Keratinocyte (primary cell): ENCODE data around the gene AKAP13. TPM values are rescaled to one million over a fixed set of nuclear protein-coding genes. Genes with fewer than 3 reads are reported as not detected.

Experiments used
- DNase-seq: peaks from one replicate; pipeline ENCODE4 v3.0.0-alpha.2; 2011; ENCODE audit warnings: low read depth, missing footprints, low spot score
- FAIRE-seq: peaks from 2 replicates; lab custom pipeline; 2011; peaks lifted over from hg19 to GRCh38; lab: Jason Lieb, UNC
- H2AFZ ChIP-seq: 2 replicates; pipeline ENCODE4 v1.6.0; 2012; ENCODE audit warnings: low read length, control low read depth, inconsistent platforms; ENCODE audit not compliant: control insufficient read depth
- H3K27ac ChIP-seq: 2 replicates; pipeline ENCODE4 v1.5.1; 2011; ENCODE audit warnings: low read length; ENCODE audit not compliant: control insufficient read depth, insufficient read depth
- H3K27me3 ChIP-seq: 3 replicates; pipeline ENCODE4 v1.6.0; 2011; ENCODE audit warnings: low read length; ENCODE audit not compliant: control insufficient read depth, insufficient read depth; ENCODE audit errors: extremely low read depth
- H3K36me3 ChIP-seq, 2 experiments: 2 replicates in 1 of 2; 3 replicates in 1 of 2; pipeline ENCODE4 v1.5.1; 2011; ENCODE audit warnings: low read length in 2 of 2, mild to moderate bottlenecking in 1 of 2; ENCODE audit not compliant: control insufficient read depth in 2 of 2, insufficient read depth in 2 of 2; ENCODE audit errors: extremely low read depth in 1 of 2
- H3K4me1 ChIP-seq: 3 replicates; pipeline ENCODE4 v1.5.1; 2011; ENCODE audit warnings: low read length; ENCODE audit not compliant: control insufficient read depth, insufficient read depth; ENCODE audit errors: extremely low read depth
- H3K4me2 ChIP-seq: 3 replicates; pipeline ENCODE4 v1.6.0; 2011; ENCODE audit warnings: low read depth, low read length; ENCODE audit not compliant: control insufficient read depth, insufficient read depth; ENCODE audit errors: extremely low read depth
- H3K4me3 ChIP-seq, 3 experiments: fragments of 200-600 bp in 1 of 3; sonication (generic) in 1 of 3; 2 replicates in 2 of 3; 3 replicates in 1 of 3; pipeline ENCODE4 v1.5.1; 2011 to 2016; ENCODE audit warnings: low read length in 3 of 3, mild to moderate bottlenecking in 3 of 3, control low read depth in 2 of 3, inconsistent platforms in 1 of 3, low read depth in 1 of 3, mixed read lengths in 1 of 3, mixed run types in 1 of 3, moderate library complexity in 1 of 3; ENCODE audit not compliant: control insufficient read depth in 2 of 3, insufficient read depth in 2 of 3; ENCODE audit errors: extremely low read depth in 1 of 3
- H3K79me2 ChIP-seq: 2 replicates; pipeline ENCODE4 v1.6.0; 2012; ENCODE audit warnings: low read length; ENCODE audit not compliant: control insufficient read depth, insufficient read depth
- H3K9ac ChIP-seq: 3 replicates; pipeline ENCODE4 v1.6.0; 2011; ENCODE audit warnings: low read length; ENCODE audit not compliant: control insufficient read depth, insufficient read depth; ENCODE audit errors: extremely low read depth
- H3K9me1 ChIP-seq: 3 replicates; pipeline ENCODE4 v1.6.0; 2011; ENCODE audit warnings: low read length; ENCODE audit not compliant: control insufficient read depth, insufficient read depth; ENCODE audit errors: extremely low read depth
- H3K9me3 ChIP-seq: 2 replicates; pipeline ENCODE4 v1.5.1; 2012; ENCODE audit warnings: low read depth, low read length; ENCODE audit not compliant: control insufficient read depth
- H4K20me1 ChIP-seq: 3 replicates; pipeline ENCODE4 v1.6.0; 2011; ENCODE audit warnings: low read length; ENCODE audit not compliant: control insufficient read depth, insufficient read depth; ENCODE audit errors: extremely low read depth
- EZH2 ChIP-seq: IDR thresholded peaks from one replicate; pipeline ENCODE4 v1.6.1; 2012; ENCODE audit warnings: inconsistent platforms, mild to moderate bottlenecking, low read length, moderate library complexity
- dilution Hi-C: fragments of 300-500 bp; cut with MboI; formaldehyde crosslinking; loops from one replicate; pipeline ENCODE4 v1.7.0; 2020; ENCODE audit warnings: low sequenced_read_pairs; ENCODE audit not compliant: extremely low pct_ligation_motif_present
- polyA plus RNA-seq, 5 experiments: library from polyadenylated mRNA; depleted of rRNA in 3 of 5; stranded (reverse) in 3 of 5; stranded (forward) in 1 of 5; unstranded in 1 of 5; fragments of >200 nt; gene quantifications; 1 replicate in 1 of 5; 2 replicates in 3 of 5; 3 replicates in 1 of 5; pipeline versions ENCODE4 v1.2.1 to v1.2.3, GENCODE V29; 2011 to 2012; ENCODE audit warnings: missing spikeins in 2 of 5, low read depth in 1 of 5, low replicate concordance in 1 of 5
- TF ChIP-seq, protein P1 (sequence below), 3 experiments: IDR thresholded peaks in 1 of 3; conservative IDR thresholded peaks in 1 of 3; optimal IDR thresholded peaks in 1 of 3; 2 replicates in 2 of 3; 3 replicates in 1 of 3; pipeline versions ENCODE3 to v1.5.1; 2011; ENCODE audit warnings: low read length in 3 of 3, mild to moderate bottlenecking in 3 of 3, moderate library complexity in 2 of 3, control low read depth in 1 of 3, inconsistent platforms in 1 of 3; ENCODE audit not compliant: insufficient read depth in 2 of 3; ENCODE audit errors: extremely low read depth in 1 of 3

AKAP13 gene
- polyA plus RNA-seq, 1 donor (not counting 4 experiments of a cell fraction or from before 2014, with no cell fraction given), result 16.7 TPM

DNA sequence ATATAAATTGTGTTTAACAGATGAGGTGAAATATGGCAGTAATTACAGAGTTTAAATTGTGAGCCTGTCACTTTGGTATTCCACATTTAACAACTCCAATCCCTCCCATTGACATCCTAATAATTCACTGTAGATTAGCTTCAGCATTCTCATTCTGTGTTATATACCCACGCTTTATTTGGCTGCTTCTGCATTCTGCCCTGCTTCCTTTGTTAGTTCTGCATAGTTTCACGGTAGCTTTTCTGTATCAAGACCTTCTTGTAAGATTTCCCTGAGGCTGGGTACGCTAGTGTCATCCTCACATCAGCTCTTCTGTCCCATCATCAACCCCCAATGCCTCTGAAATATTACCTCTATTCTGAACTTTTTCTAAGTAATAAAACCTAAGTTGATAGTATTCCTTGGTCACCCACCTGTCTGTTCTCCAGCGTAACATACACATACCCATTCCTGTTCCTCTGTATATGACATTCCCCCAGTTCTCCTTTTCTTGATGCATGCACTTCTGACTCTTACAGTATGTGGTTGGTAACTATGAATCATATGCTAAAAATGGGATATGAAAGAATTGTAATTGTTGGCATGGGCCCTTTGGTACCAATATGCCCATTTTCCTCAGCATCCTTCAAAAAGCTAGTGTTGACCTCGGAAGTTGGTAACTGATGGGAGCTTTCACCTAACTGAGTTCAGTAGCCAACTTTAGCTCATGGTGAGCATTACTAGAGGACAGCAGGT lies 243.1 kb downstream of the AKAP13 start:
- DNase-seq, result no peak
- no peaks in the 10 kb centered on the region for H4K20me1 ChIP-seq
- H3K4me1 ChIP-seq, result peaks cover 32% of the 10 kb centered on the region
- H2AFZ ChIP-seq, result no peak overlapping the region
- peaks cover 2 to 5% of the 10 kb centered on the region in 2 experiments for H3K36me3 ChIP-seq
- no peaks in the 10 kb centered on the region for H3K27me3 ChIP-seq
- no peaks in the 10 kb centered on the region for H3K9me1 ChIP-seq
- TF ChIP-seq, protein P1, sequence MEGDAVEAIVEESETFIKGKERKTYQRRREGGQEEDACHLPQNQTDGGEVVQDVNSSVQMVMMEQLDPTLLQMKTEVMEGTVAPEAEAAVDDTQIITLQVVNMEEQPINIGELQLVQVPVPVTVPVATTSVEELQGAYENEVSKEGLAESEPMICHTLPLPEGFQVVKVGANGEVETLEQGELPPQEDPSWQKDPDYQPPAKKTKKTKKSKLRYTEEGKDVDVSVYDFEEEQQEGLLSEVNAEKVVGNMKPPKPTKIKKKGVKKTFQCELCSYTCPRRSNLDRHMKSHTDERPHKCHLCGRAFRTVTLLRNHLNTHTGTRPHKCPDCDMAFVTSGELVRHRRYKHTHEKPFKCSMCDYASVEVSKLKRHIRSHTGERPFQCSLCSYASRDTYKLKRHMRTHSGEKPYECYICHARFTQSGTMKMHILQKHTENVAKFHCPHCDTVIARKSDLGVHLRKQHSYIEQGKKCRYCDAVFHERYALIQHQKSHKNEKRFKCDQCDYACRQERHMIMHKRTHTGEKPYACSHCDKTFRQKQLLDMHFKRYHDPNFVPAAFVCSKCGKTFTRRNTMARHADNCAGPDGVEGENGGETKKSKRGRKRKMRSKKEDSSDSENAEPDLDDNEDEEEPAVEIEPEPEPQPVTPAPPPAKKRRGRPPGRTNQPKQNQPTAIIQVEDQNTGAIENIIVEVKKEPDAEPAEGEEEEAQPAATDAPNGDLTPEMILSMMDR (optimal IDR thresholded peaks at IDR 0.05 in 1 of 3, IDR thresholded peaks at IDR 0.05 in 1 of 3, conservative IDR thresholded peaks at IDR 0.05 in 1 of 3; ENCODE audit: extremely low read depth in 1 of 3, insufficient read depth in 2 of 3, low read length in 3 of 3), result no peak
- no peak for TF ChIP-seq EZH2
- H3K9ac ChIP-seq, result no peak overlapping the region
- H3K79me2 ChIP-seq, result peaks cover 9% of the 10 kb centered on the region
- no peak overlapping the region for H3K4me2 ChIP-seq
- H3K9me3 ChIP-seq, result no peaks in the 10 kb centered on the region
- no peak overlapping the region for H3K27ac ChIP-seq
- no peak for FAIRE-seq
- dilution Hi-C loops, result no loop called here
- no peak overlapping the region for H3K4me3 ChIP-seq

- peaks cover 2 to 5% of the 10 kb centered on the region in 2 experiments for H3K36me3 ChIP-seq
- no peak overlapping the region for H3K9ac ChIP-seq
- H3K9me1 ChIP-seq, result no peaks in the 10 kb centered on the region
- no peak for DNase-seq
- H2AFZ ChIP-seq, result no peak overlapping the region
- no peaks in the 10 kb centered on the region for H3K9me3 ChIP-seq
- no peaks in the 10 kb centered on the region for H4K20me1 ChIP-seq
- no peak overlapping the region for H3K27ac ChIP-seq
- no peak overlapping the region for H3K4me2 ChIP-seq
- H3K27me3 ChIP-seq, result no peaks in the 10 kb centered on the region
- H3K4me1 ChIP-seq, result peaks cover 23% of the 10 kb centered on the region
- H3K4me3 ChIP-seq, result no peak overlapping the region
- TF ChIP-seq, protein P1 (optimal IDR thresholded peaks at IDR 0.05 in 1 of 3, IDR thresholded peaks at IDR 0.05 in 1 of 3, conservative IDR thresholded peaks at IDR 0.05 in 1 of 3; ENCODE audit: extremely low read depth in 1 of 3, insufficient read depth in 2 of 3, low read length in 3 of 3), result no peak
- no peak for TF ChIP-seq EZH2
- no peak for FAIRE-seq
- peaks cover 9% of the 10 kb centered on the region for H3K79me2 ChIP-seq
- dilution Hi-C loops, result no loop called here
Observed at GRCh38 chr15:85624291-85624801, 243.9 kb downstream of the AKAP13 start.
